HG03442 (cell line): ENCODE data around the gene ZNF827.

Experiments
- ATAC-seq: cut with Tn5 transposase; IDR thresholded peaks from one replicate; pipeline ENCODE4 v1.9.1; 2021; ENCODE audit warnings: mild to moderate bottlenecking, moderate library complexity; ENCODE audit not compliant: unreplicated experiment

ZNF827 gene

DNA sequence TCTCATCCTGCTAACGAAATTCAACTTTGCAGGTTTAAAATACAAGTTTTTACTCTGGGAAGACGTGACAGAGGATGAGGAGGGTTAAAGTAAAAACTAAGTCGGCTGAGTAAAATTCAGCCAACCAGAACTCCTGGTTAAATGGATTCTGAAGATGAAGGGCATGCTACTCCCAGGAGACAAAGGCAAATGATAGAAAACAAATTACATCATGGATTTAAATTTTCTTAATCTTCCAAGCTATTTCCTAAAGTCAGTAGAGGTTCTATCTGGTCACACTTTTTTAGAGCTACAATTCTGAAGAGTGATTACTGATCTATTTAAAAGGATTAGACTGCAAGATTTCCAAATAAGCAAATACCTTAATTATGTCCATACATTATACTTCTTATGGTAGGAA lies 47.9 kb downstream of the ZNF827 start:
- ATAC-seq, result no peak

DNA sequence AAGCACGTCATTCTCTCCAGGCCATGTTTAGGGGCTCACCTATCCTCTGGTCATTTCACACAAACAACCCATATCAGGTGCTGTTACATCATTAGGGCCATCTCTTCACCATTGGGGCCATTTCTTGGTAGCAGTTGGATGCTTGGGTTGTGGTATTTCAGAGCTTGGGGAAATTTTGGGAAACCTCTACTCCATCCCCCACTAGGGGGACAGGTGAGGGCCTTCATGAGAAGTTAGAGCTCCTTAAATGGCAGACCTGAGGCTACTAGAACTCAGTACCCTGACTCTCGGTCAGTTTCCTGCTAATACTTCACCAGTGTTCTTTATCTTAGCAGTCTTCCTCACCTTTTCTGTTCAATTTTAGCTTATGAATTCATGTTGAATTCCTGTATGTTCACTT lies 50.2 kb downstream of the ZNF827 start:
- ATAC-seq, result no peak

- ATAC-seq, result no peak
Observed at GRCh38 chr4:145887241-145887991, 51.2 kb downstream of the ZNF827 start.

- ATAC-seq, result no peak
Observed at GRCh38 chr4:145886871-145887240, 51.8 kb downstream of the ZNF827 start.

- ATAC-seq, result no peak
Observed at GRCh38 chr4:145885666-145886065, 53.0 kb downstream of the ZNF827 start.

- ATAC-seq, result peak; percentile 29
Observed at GRCh38 chr4:145884775-145885174, 53.8 kb downstream of the ZNF827 start.

GRCh38 chr4:145883101-145883694 lies 55.4 kb downstream of the ZNF827 start:
- no peak for ATAC-seq

DNA sequence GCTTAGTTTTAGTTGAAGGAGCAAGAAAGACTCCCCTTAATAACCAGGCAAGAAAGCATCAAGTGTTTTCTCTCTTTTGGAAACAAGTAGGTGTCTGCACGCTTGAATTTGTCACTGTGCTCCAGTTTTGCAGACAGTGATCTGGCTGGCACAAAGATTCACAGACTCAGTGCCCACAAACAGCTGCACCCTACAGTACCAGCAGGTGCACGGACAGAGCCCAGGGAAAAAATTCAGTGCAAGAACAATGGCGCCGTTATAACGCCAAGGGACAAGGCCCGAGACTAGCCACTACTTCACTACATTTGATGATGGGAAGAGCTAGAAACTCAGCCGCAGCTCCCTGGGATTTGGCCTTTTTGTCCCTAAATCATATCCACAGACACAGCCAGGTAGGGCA lies 56.0 kb downstream of the ZNF827 start:
- no peak for ATAC-seq

- peak; percentile 61 for ATAC-seq
Observed at GRCh38 chr4:145881989-145882388, 56.6 kb downstream of the ZNF827 start.

DNA sequence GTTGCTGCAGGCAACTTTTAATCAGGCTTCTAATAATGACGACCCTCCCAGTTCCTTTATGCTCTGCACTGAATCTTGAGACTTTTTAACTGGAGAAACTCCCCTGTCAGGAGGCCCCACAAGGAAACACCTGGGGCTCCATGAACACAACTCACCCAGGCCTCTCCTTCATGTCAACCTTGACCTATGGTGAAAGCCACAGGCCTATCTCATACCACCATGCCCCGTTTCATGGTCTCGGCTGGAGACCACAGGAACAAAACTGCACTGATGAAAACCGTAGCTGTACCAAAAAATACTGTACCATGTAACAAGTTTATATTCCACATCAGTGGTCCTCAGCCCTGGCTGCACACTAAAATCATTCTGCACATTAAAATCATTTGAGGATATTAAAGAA lies 57.0 kb downstream of the ZNF827 start:
- peak; percentile 49 for ATAC-seq

DNA sequence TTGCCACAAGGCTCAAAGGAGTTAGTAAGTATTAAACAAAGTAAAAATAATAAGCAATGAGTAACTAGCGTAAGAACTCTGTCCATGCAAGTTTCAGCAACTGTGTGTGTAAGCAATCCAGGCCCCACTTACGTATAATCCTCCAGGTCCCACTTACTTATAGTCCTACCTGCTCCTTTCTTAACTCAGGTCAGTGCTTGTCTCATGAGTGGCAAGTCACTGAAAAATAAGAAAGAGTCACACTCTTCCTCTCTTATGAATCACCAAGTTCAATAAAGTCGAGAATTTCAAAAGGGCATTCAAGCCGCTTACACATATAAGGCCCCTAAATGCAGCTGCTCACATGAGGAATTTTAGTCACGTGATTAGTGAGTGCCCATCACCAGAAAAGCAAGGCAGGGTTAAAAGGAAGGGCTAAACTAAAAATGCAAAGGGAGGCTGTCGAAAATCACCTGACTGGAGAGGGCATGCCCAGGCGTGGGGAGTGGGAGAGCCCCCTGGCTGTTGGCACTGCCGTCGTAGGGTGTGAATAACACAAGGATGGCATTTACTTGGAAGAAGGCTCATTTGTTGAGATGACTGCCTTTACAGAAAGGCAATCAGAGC lies 58.2 kb downstream of the ZNF827 start:
- no peak for ATAC-seq

GRCh38 chr4:145879598-145879997 lies 59.0 kb downstream of the ZNF827 start:
- no peak for ATAC-seq

GRCh38 chr4:145878501-145879435 lies 59.9 kb downstream of the ZNF827 start:
- no peak for ATAC-seq

DNA sequence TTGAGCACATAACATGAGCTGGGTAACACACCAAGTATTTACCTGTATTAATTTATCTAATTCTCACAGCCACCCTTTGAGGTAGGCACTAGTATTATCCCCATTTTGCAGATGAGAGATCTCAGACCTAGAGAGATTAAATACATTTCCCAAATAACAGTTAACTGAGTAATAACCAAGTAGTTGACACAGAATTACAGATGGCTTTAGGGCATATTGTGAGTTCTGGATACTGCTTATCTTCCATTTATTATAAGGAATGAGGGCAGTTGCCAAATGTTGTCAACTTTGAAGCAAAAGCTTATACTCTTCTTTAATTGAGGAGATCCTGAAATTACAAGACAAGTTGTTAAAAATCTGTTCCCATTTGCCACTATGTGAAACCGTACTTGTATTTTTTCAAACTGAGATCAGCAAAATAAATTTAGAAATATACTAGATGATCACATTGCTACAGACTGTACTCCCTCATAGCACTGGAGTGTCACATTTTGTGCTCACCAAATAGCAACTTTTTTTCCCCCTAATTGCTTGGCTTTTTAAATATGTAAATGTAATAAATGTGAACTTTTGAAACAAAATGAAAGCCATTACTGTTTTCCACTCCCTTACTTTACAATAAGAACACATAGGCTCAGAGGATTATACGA lies 62.0 kb downstream of the ZNF827 start:
- ATAC-seq, result no peak

GRCh38 chr4:145873901-145874300 lies 64.7 kb downstream of the ZNF827 start:
- no peak for ATAC-seq

DNA sequence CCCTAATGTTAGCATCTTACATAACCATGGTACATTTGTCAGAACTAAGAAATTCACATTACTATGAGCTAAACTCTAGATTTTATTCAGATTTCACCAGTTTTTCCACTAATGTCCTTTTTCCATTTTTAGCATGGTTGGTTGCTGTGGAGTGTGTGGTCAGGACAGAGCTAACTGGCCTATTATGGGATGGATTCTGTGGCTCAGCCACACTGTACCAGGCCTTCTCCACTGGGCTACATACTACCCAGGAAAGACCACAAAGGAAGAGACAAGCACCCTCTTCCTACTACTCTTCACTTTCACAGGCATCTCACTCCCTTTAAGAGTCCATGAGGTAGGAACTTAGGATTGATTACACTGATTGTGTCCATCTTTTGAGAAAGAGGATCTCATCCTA lies 67.4 kb downstream of the ZNF827 start:
- no peak for ATAC-seq

DNA sequence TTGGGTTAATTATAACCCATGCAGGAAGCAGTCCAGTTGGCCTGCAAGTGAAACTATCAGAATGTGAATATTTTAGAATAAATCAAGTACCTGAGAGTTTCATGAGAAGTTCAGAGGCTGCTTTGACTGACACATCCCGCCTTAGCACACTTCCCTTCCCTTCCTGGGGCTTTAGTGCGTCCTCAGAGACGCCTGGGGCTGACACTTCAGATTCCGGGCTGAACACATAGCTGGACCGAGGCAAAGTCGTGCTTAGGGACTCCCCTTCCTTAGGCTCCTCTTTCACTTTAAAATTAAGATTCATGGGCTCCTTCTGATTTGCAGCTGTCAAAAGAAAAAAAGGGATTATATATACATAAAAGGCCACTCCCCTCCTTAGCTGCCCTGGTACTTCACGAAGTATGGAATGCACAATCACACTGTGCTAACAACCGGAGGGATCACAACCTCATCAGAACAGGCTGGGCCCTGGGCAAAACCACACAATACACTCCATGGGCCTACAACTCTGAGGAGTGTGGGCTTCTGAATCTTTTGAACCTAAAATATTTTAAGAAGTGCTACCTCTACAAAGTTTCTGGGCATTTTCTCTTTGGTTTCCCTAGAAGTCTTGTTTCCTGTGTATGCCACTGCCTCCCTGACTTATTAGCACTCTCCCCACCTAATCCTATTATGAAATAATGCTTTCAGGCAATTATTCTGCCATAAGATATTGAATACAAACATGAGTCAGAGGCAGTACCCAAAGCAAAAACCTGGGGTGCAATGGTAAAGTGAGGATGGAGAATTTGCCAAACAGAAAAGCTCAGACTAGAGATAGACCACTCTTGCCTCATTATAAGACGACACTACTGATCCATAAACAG lies 68.2 kb downstream of the ZNF827 start:
- peak; percentile 36 for ATAC-seq

DNA sequence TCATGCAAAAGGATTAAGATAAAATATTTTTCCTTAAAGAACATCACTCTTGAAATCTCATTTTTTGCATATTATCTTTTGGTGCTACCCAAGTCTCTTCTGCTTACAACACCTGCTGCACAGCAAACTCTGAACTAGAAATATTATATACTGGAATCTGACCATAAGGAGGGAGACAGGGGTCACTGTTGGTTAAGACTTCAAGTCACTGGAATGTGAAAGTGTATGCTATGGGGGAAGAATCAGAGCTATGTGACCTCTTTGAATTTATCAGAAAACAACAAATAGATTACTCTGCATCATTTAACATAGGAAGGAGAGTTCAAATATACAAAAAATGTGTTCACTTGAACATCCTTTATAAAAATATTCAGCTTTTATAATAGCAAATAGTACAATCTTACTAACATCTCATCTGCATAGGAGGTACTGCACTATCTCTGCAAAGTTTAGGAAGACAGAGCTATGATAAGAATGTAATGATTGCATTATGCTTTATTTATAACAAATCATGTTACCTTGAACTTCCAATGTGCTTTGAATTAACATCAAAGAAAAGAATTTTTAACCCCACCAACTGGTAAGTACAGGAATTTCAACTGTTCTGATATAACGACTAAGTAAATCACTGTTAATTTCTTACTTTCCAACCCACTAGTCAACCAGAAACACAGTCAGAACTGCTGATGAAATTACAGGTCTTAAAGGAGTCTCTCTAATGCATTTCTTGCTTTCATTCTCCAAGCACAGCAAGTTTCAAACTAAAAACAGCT lies 69.8 kb downstream of the ZNF827 start:
- ATAC-seq, result peak; percentile 59

GRCh38 chr4:145867406-145867805 lies 71.2 kb downstream of the ZNF827 start:
- no peak for ATAC-seq
